Islet precursor cell (in vitro differentiated cells): ENCODE data around the gene HBP1.

Experiments
- DNase-seq: peaks from one replicate; pipeline ENCODE4 v3.0.0-alpha.2; 2018

HBP1 gene

GRCh38 chr7:107157091-107157490 lies 11.7 kb upstream of the HBP1 start:
- DNase-seq, result no peak

- no peak for DNase-seq
Measured at GRCh38 chr7:107158028-107158427, 10.8 kb upstream of the HBP1 start.

- no peak for DNase-seq
Measured at GRCh38 chr7:107160389-107160788, 8.4 kb upstream of the HBP1 start.

GRCh38 chr7:107161415-107161814 lies 7.4 kb upstream of the HBP1 start:
- DNase-seq, result no peak

GRCh38 chr7:107162475-107162874 lies 6.3 kb upstream of the HBP1 start:
- DNase-seq, result no peak

- DNase-seq, result no peak
Measured at GRCh38 chr7:107164092-107164491, 4.7 kb upstream of the HBP1 start.

- DNase-seq, result no peak
Measured at GRCh38 chr7:107165341-107165740, 3.5 kb upstream of the HBP1 start.

GRCh38 chr7:107166736-107167426 lies 1.9 kb upstream of the HBP1 start:
- no peak for DNase-seq

- DNase-seq, result no peak
Measured at GRCh38 chr7:107167483-107168232, 1.1 kb upstream of the HBP1 start.

- peak; percentile 99 for DNase-seq
Measured at GRCh38 chr7:107169120-107170050, 582 bp downstream of the HBP1 start.

GRCh38 chr7:107170051-107170915 lies 1.5 kb downstream of the HBP1 start:
- DNase-seq, result no peak

GRCh38 chr7:107171496-107171895 lies 2.7 kb downstream of the HBP1 start:
- DNase-seq, result no peak

- no peak for DNase-seq
Measured at GRCh38 chr7:107172276-107173032, 3.7 kb downstream of the HBP1 start.

GRCh38 chr7:107173191-107173590 lies 4.4 kb downstream of the HBP1 start:
- DNase-seq, result no peak

- DNase-seq, result no peak
Measured at GRCh38 chr7:107173691-107174406, 5.0 kb downstream of the HBP1 start.

- no peak for DNase-seq
Measured at GRCh38 chr7:107179326-107180164, 10.7 kb downstream of the HBP1 start.

- DNase-seq, result no peak
Measured at GRCh38 chr7:107180378-107180777, 11.6 kb downstream of the HBP1 start.

GRCh38 chr7:107181172-107181571 lies 12.4 kb downstream of the HBP1 start:
- no peak for DNase-seq

- DNase-seq, result no peak
Measured at GRCh38 chr7:107185716-107186115, 16.9 kb downstream of the HBP1 start.

- no peak for DNase-seq
Measured at GRCh38 chr7:107186240-107186639, 17.4 kb downstream of the HBP1 start.
